Activated CD4-positive, CD25-positive, alpha-beta regulatory T cell treated with anti-CD3 and anti-CD28 coated beads, Interleukin-2, amount 50 U/mL, for 16 hours (primary cell): ENCODE data around the gene METAP1D.
"Not testable (repeated sequence)": the region's sequence is repeated elsewhere in the genome, so short reads cannot be mapped to it uniquely, and the experiment has no call there.

ENCODE experiments used
- DNase-seq: peaks from one replicate; pipeline ENCODE4 v3.0.0-alpha.2; 2020; ENCODE audit warnings: low read depth, low spot score

The METAP1D gene

GRCh38 chr2:171996021-171996420 lies 3.7 kb upstream of the METAP1D start:
- DNase-seq: no peak

GRCh38 chr2:171997031-171997430 lies 2.7 kb upstream of the METAP1D start:
- DNase-seq: not testable (repeated sequence)

- DNase-seq: no peak
These were observed 592 bp upstream of the METAP1D start for GRCh38 chr2:171999161-171999560.

DNA sequence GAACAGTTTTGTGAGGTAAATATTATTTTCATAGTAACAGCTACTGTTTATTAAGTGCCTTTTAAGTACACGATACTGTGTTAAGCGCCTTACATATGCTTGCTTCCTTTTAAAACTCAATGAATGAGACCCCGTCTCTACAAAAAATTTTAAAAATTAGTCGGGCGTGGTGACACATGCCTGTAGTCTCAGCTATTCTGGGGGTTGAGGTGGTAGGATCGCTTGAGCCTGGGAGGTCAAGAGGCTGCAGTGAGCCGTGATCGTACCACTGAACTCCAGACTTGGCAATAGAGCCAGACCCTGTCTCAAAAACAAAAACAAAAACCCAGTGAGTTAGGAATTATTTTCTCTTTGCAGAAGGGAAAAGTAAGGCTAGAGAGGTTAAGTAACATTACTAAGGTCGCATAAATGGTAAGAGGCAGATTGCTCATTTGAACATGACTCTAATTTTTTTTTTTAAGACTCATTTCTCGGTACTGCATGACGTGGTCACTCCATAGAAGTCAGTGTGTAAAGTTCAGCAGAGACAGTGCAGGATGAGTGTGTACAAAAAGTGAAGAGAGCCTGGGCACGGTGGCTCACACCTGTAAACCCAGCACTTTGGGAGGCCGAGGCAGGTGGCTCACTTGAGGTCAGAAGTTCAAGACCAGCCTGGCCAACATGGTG lies 1.1 kb downstream of the METAP1D start:
- DNase-seq: no peak

- DNase-seq: no peak
These were observed 7.6 kb downstream of the METAP1D start for GRCh38 chr2:172007372-172007771.

DNA sequence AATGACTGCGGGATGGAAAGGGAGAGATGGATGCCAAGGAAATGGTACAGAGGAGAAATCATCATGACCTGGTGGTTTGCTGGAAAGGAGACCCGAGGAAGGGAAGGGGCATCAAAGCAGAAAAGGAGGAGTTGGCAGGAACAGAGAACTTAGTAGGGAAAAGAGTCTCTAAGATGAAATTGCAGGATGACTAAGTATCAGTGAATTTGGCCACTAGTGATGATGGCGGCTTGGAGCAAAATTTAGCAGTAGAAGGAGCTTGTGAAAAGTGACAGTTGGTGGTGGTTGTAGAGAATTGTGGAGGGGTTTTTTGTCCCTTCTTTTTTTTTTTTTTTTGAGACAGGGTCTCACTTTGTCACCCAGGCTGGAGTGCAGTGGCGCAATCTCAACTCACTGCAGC lies 10.1 kb downstream of the METAP1D start:
- no peak for DNase-seq

DNA sequence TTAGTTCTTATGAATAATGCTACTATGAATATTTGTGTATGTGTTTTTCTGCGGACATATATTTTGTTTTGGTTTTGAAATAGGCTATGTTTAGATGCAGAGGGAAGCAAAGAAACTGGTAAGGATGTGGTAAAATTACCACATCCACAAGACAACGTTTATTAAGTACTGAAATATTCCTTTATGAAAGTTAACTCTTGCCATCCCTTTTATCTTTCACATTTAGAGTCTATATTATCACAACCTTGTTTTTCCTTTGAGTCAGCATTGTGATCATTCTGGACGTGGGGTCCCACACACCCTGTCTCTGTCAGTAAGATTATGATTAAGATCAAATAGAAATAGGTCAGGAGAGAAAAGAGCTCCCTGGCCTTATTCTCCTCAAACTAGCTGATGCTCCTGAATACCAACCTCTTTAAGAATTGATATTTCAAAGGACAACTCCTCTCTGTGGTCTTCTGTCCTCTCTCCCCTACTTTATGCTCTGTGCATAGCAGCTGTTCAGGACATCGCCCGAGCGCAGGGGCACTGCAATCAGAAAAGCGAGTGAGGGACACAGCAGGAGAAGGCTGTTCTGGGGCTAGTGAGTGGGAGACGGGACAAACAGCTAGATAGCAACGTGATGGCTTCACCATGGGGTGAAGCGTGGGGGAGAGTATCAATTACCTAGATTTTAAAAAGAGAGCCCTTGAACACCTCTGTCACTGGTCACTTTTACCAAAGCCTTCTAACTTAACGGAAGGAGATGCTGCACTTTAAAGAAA lies 12.2 kb downstream of the METAP1D start:
- no peak for DNase-seq

GRCh38 chr2:172012677-172013391 lies 13.1 kb downstream of the METAP1D start:
- DNase-seq: no peak

GRCh38 chr2:172013396-172013795 lies 13.6 kb downstream of the METAP1D start:
- no peak for DNase-seq

- DNase-seq: no peak
These were observed 21.6 kb downstream of the METAP1D start for GRCh38 chr2:172021074-172021931.

GRCh38 chr2:172021955-172022354 lies 22.2 kb downstream of the METAP1D start:
- no peak for DNase-seq

GRCh38 chr2:172031536-172031935 lies 31.8 kb downstream of the METAP1D start:
- DNase-seq: no peak

- DNase-seq: no peak
These were observed 38.4 kb downstream of the METAP1D start for GRCh38 chr2:172038121-172038520.

DNA sequence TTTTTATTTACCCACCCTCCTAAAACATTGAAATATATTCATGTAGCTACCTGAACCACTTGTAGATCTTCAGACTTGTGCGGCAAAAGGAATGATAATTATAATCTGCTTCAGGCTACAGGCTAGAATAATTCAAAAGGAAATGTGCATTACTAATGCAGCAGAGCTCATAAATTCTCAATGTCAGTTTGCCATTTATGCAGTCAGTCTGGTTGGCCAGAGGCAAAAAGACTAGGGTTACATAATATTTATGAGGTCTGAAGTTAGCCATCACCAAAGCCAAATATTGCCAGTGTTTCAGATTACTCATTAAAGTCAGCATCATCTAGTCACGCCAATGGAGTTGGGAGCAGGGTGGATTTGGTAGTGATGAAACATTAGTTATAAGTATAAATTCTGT lies 38.9 kb downstream of the METAP1D start:
- DNase-seq: no peak

GRCh38 chr2:172039011-172039704 lies 39.4 kb downstream of the METAP1D start:
- no peak for DNase-seq

DNA sequence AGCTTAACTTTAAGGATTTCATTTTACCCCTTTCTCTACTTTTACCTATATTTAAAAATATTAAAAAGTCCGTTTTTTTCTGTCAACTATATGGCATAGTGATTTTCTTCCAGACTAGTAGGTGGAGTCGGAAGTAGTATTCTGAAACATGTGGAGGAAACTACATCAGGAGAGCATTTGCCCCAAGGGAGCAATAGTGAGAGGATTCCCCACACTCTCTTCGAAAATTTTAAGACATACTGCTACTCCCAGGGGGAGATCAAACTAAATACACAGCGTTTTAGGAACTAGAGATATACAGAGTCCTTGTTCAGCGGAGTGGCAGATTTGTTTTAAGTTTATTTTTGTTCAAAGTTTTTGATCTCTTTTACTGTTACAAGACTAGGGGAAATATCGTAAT lies 40.6 kb downstream of the METAP1D start:
- no peak for DNase-seq

DNA sequence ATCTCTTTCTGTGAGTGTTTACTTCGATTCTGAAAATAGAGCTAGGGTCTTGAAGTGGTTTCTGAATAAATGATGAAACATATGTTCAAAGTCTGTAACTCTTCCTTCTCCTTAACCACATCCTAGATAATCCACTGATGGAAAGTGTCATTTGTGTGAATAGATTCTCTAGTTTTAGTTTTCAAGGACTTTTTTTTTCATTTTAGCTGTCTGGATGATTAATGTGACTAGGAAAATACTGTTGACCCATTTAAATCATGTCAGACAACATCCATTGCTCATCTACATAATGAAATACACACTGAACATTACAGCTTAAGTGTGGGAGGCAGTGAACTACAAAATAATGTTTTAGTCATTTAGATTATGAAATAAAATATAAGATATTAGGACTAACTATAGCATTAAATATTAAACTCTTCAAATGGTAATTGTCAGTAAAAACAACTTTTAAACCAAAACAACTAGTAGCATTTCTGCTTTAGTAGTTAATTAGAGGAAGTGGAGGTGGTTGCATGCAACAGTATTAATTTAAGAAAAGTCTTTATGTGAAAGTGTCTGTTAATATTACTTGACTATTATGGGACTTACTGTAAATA lies 46.4 kb downstream of the METAP1D start:
- DNase-seq: no peak

GRCh38 chr2:172046866-172047565 lies 47.3 kb downstream of the METAP1D start:
- DNase-seq: no peak

DNA sequence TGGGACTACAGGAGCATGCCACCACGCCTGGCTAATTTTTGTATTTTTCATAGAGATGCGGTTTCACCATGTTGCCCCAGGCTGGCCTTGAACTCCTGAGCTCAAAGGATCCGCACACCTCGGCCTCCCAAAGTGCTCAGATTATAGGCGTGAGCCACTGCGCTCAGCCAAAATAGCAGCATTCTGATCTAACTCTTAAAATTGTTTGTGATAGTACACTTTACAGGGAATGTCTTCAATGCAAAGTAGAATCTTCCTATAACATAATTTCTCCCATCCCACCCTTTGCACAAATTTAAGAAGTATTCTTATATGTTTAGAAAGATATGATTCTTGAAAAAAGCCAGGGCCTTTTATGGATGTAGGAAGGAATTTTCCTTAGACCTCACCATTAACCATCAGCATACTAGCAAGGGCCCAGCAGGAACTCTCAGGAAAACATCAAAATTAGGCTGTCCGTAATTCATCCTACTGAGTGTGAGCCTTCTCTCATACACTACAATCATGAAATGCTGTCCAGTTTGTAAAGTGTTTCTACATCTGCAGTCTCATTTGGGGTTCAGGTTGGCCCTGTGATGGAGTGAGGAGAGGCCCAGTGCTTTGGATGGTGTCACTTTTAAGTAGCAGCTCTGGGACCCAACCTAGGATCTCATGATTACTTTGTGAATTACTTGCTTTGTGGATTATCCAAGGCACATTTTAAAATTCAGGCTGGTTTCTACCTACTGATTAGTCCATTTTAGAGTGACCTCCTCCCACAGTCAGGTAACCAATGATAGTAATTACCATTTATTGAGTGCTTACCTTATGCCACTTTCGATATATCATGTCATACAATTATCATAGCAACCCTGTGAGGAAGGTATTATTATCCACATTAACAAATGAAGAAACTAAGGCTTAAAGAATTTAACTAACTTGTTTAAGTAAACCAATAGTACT lies 48.1 kb downstream of the METAP1D start:
- no peak for DNase-seq
